ENCODE data around the gene APC.
A peak's percentile ranks its signal among the peaks of the same experiment; 100 is the strongest.
"Not testable (repeated sequence)": the region's sequence is repeated elsewhere in the genome, so short reads cannot be mapped to it uniquely, and the experiment has no call there.

APC gene

DNA sequence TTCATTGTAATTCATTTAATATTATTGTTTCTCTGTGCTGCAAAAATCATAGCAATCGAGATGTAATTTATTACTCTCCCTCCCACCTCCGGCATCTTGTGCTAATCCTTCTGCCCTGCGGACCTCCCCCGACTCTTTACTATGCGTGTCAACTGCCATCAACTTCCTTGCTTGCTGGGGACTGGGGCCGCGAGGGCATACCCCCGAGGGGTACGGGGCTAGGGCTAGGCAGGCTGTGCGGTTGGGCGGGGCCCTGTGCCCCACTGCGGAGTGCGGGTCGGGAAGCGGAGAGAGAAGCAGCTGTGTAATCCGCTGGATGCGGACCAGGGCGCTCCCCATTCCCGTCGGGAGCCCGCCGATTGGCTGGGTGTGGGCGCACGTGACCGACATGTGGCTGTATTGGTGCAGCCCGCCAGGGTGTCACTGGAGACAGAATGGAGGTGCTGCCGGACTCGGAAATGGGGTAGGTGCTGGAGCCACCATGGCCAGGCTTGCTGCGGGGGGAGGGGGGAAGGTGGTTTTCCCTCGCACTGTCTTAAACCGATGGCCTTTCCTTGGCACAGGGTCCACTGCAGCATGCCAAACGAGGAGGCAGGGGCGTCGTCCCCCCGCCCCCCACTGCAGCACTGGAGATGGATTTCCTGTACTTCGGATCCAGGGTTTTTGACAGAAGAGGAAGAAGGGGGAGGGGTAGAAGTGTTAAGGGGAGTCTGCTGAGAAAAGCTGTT lies at the start of gene APC:
APC (plus strand) TSS at position 423 of the 728 bp plus-strand sequence. CDS start 17,006 bp downstream, outside the sequence.
- peak; percentile 97 for DNase-seq

DNA sequence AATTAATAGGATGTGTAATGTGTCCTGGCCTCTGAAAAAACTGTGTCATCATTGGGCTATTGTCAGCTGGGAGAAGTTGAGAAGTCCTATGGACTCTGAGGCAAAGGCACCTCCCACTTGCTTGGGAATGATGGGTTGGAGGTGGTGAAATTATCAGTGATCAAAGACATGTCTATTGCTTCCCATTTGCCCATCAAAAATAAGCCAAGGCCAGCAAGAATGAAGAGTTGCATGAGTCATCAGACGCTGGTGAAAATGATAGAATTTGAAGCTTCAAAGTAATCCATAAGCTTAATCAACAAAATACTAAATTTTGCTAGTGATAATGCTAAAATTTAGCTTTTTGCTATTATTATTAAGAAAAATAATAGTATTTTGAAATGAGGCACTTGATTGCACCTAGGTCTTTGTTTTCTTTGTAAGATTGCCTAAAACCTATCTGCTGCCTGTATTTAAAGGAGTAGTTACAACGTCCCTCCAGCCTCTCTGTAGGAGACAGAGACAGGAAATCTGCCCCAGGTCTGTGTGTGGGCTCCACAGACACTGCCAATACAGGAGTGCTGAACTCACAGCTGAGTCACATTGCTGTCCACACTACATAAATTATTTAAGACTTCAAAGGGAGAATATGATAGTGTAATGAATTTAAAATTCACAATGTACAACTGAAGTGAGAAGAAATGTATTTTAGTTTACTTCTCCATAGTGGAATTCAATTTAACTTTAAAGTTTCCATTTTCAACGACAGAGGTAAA lies 48.4 kb upstream of the APC start:
- no peak for DNase-seq

DNA sequence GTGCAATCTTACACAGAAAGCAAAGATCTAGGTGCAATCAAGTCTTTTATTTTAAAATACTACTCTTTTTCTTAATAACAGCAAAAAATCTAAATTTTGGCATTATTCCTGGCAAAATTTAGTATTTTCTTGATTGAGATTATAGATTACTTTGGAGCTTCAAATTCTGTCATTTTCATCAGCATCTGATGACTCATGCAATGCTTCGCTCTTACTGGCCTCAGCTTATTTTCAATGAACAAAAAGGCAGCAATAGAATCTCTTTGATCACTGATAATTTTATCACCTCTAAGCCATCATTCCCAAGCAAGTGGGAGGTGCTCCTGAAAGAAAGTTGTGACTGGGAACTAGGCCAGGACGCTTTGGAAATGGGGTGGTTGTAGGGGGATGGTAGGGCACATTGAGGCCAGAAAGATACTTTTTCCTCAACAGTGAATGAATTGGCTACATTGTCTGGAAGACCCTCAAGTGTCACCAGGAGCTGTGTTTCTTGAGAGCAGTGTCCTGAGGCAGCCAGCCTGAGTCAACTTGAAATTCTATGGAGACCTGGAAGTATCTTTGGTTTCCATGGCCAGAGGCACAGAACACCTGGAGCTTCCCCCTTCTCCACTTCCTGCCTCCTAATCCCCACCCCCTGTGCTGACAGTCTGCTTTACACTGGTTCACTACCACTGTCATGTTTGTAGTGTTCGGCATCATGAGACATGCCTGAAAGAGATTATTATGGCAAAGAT lies 46.9 kb upstream of the APC start:
- peak; percentile 57 for DNase-seq

DNA sequence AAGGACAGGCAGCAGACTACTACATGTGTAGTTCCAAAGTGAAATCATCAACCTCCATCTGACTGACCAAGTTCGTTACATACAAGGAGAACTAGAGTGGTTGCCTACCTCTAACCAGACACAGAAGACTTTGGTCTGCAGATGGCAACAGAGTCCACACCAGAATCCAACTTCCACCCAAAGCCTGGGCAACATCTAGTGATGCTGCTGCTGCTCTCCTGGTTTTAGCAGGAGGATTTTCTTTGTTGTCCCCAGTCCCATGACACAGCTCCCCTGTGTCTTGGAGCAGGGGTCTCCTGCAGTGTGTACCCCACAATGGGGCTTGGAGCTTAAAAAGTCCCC lies 46.4 kb upstream of the APC start:
- DNase-seq, result peak; percentile 52

DNA sequence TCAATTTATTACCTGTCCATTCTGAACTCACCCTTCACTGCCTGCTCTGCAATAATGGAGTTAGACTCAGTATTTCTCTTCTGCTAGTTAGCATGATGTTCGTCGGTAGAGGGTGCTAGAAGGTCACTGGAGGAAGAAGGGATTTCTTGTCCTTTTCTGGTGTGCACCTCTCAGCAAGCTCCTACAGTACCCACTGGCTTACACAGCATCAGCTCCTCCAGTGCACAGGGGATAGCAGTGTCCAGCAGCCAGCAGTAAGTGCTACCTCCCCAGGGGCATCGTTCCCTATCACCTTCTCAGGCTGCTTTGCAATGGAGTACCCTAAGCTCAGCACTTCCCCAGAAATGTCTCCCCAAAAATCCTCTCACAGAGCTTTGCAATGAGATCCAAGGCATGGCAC lies 45.9 kb upstream of the APC start:
- no peak for DNase-seq

DNA sequence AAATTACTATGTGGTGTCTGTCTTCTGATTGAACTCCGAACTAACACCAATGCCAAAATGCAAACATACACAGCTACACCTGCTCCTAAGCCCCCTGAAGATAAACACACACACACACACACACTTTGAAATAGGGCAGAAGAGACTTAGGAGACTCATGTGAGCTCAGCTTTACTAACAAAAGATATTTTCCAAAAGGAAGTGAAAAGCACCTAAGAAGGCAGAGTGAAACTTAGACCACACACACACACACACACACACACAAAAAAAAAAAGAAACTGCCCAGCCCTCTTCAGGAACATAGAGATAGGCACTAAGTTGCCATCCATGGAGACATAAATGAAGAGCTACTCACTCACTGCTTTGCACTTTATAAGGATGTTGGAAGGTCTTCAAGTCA lies 45.2 kb upstream of the APC start:
- no peak for DNase-seq

DNA sequence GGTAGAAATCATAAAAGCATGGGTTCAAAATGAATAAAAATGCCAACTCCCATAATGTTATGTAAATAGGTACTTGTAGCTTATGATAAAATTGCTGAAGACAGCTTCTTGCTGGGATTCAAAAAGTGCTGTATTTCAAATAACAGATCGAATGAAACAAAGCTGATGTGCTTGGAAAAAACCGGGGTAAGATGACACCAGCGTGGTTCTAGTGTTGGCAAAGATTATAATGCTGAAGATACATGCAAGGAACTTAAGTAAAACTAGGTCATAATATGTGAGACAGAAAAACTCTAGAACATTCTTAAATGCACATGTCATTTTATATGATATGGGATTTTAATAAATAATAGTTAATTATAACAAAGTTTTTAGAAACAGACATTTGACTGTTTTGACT lies 44.4 kb upstream of the APC start:
- DNase-seq, result no peak

DNA sequence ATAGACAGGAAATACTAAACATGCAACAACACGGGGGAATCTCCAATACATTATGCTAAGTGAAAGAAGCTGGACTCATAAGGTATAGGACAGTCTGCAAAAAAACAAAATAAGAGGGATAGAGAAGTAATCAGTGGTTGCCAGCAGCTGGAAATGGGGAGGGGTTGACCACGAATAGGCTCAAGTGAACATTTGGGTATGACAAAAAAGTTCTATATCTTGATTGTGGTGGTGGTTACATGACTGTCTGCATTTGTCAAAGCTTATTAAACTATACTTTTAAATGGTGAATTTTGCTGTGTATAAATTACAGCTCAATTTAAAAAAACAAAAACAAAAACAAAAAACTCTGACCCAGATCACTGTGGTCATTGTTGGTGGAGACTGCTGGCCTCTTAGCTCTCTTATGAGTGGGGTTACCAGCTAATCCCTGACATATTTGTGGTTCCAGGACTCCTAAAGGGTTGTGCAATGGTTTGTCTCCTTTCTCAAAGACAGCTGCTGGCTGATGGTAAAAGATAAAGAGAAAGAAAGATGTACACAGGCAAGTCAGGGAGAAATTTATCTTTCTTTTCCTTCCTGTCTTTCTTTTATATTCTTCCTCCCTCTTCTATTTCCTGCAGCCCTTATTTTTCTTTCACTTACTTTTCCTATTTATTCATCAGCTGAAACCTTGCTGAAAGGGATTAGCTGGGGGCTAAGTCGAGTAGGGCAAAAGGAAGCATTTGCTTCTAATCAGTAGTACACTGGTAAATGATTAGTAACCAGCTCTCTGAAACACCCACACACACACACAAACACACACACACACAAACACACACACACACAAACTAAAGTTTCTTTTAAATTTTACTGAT lies 42.6 kb upstream of the APC start:
- no peak for DNase-seq

DNA sequence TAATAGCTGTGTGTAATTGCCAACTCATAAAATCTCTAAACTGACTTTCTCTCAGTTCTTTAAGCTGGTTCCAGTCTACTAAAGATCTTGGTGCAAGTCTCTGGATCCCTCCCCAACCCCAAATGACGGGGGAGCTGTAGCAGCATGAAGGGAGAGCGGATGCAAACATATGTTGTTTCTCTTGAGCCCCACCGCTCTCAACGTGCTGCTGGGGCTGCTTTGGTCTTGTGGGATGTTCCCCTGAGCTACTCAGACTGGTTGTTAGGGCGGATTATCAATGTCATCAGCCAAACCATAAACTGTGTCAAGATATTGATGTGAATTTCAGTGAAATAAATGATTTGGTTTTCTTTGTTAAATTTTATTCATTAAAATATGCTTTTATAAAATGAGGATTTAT lies 40.9 kb upstream of the APC start:
- DNase-seq, result peak; percentile 11

DNA sequence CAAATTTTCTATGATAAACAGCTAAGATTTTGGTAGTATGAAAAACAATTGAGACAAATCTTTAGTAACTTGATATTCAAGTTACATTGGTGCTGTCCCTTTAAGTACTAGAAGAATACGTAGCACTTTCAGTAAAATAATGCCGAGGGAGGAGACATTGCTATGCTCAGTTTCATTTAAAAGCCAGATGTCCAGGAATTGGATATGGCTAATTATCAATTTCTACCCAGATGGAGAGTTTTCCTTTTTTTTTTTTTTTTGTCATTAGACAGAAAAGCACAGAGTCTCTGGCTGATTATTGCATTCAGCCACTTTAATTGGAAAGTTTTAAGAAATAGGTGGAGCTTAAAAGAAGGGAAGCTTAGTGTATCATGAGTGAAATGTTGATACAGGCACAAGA lies 40.4 kb upstream of the APC start:
- peak; percentile 67 for DNase-seq

DNA sequence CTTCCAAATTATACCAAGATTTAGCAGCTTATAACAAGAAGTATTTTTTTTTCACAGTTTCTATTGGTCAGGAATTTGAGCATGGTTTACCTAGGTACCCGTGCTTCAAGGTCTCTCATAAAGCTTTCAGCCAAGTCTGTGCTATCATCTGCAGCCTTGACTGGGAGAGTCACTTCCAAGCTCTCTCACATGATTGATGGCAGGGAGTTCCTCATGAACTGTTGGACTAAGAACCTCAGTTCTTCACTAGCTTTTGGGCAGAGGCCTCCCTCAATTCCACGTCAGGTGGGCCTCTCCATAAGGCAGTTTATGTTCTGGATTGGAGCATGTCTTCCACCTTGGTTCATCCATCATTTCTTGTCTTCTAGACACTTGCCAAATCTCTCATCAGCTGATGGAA lies 39.9 kb upstream of the APC start:
- DNase-seq, result peak; percentile 15

DNA sequence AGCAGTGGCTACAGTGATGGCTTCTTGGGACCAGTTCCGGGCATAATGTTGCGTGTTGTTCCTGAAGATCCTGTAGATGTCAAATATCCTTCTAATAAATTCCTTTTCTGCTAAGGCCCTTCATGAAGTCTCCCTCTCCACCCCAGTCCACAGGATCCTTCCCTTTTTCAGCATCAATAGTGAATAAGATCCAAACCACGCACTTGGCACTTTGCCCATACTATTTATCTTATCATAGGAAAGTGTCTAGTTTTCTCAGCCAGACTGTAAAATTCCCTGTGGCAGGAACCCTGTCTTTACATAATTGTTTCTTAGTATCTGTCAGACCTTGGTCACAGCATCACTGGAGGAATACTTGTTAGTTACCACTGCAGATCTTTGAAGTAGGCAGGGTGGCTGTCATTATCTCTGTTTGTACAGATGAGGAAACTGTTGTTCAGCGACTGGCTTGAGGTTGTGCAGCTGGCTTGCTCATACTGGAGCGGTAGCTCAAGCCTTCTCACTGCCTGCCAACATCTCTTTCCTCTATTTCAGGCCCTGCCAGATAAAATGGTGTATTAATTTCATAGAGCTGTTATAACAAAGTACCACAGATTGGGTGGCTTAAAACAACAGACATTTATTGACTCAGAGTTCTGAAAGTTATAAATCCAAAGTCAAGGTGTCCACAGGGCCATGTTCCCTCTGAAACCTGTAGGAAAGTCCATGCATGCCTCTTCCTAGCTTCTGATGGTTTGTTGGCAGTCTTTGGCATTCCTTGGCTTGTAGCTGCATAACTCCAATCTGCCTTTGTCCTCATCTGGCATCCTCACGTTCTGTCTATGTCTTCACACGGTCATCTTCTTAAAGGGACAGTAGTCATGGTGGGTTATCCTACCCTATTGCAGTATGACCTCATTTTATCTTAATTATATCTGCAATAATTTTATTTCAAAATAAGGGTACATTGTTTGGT lies 33.5 kb upstream of the APC start:
- DNase-seq, result peak; percentile 42

DNA sequence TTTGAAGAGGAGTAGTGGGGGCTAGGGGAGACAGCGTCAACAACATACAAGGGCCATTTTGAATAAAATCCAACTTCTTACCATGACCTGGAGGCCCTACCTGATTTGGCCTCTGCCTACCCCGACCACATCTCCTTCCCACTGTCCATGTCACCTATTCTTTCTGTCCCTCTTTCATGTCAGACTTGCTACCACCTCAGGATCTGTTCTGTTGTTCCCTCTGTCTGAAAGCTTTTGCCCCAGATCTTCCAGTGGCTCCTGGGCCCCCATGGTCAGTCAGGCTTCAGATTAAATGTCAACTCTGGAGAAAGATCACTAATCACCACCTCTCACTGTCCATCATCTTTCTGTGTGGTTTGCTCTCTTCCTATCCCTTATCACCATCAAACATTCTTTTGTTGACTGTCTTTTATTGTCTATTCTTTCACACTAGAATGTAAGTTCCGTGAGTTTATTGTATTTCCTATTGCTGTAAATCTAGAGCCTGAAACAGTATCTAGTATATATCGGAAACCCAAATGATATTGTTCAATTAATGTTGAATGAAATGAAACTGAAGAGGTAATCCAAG lies 31.2 kb upstream of the APC start:
- no peak for DNase-seq

DNA sequence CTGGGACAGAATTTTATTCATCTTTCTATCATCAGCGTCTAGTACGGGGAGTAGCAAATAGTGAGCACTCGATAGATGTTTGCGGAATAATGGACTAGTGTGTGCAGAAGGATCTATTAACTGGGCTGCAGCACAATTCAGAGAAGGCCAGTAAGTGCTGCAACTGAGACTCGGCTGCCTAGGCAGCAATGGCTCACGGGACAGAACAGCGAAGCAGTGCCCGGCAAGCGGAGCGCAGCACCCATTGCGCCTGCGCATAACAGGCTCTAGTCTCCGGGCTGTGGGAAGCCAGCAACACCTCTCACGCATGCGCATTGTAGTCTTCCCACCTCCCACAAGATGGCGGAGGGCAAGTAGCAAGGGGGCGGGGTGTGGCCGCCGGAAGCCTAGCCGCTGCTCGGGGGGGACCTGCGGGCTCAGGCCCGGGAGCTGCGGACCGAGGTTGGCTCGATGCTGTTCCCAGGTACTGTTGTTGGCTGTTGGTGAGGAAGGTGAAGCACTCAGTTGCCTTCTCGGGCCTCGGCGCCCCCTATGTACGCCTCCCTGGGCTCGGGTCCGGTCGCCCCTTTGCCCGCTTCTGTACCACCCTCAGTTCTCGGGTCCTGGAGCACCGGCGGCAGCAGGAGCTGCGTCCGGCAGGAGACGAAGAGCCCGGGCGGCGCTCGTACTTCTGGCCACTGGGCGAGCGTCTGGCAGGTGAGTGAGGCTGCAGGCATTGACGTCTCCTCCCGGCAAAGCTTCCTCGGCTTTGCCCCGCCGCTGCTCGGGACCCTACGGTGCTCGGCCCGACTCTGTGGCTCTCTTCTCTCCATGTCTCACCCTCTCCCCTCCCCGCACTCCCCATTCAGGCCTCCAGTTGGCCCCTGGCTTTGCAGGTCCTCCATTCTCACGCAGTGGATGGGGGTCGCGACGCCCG lies 30.2 kb upstream of the APC start:
- DNase-seq, result peak; percentile 99

DNA sequence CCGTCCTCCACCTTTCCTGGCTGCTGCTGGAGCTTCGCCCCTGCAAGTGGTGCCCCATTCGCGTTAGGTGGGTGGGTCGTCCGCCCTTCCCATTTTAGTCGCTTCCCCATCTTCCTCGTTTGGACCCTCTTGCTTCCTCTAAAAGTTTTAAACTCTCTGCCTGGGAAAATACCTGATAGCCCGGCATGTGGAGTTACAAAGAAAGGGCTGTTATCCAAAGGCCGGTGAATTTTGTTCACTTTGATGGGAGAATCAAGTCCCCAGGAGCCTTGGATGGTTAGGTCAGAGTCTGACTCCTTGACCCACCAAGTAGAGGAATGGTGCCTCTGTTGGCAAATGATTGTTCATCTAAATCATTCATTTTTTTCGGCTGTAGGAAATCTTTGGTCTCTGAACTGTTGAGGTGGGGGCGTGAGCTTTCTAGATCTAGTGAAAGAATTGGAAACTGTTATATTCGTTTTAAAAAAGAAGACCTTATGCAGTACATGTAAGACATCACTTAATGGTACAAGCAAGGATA lies 29.5 kb upstream of the APC start:
- peak; percentile 49 for DNase-seq

DNA sequence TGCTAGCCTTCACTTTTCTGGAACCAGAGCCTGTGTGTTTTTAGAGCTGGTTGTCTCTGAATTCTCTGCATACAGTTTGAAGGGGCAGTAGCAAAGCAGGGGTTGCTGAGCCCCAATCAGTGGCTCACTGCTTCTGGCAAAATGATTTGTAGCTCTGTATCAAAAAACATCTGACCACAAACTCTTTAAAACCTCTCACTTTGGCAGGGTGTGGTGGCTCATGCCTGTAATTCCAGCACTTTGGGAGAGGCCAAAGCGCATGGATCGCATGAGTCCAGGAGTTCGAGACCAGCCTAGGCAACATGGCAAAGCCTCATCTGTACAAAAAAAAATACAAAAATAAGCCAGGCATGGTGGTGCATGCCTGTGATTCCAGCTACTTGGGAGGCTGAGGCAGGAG lies 28.3 kb upstream of the APC start:
- DNase-seq, result no peak

DNA sequence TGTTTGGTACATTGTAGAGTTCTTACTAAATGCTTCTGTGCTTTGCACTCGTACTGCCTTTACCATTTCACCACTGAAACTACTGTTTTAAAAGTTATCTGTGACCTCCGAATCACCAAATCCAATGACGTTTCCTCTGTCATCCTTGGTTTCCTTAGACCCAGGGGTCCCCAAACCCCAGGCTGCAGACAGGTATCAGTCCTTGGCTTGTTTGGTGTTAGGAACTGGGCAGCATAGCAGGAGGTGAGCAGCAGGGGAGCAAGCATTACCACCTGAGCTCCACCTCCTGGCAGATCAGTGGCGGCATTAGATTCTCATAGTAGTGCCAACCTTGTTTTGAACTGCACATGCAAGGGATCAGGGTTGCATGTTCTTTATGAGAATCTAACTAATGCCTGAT lies 26.8 kb upstream of the APC start:
- peak; percentile 26 for DNase-seq

DNA sequence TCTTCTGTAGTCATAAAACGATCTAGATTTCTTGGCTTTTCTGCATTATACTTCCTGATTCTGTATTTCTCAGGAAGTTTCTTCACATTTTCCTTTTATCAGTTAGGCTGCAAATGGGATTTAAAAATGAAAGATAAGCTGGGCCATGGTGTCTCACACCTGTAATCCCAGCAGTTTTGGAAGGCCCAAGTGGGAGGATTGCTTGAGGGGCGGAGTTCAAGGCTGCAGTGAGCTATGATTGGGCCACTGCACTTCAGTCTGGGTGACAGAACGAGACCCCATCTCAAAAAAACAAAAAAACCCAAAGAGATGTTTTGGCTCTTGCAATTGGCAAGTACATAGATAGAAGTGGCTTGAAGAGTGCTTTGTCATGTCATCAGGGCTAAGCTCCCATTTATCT lies 26.2 kb upstream of the APC start:
- DNase-seq, result no peak

DNA sequence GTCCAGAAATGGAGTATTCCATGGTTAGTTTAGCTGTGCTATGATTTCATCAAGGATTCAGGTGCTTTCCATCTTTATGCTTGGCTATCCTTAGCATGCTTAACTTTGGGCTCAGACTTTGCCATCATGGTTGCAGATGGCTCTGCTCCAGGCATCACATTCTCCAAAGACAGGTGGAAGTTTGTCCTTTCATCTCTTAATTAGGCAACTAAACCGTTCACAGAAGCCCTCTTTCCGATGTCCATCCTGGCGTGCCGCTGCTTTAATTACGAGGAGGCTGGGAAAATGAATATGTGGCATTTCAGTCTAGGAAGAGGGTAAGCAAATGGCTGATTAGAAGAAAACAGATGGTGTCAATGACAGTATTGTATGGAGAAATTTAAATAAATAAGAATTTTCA lies 24.5 kb upstream of the APC start:
- no peak for DNase-seq

DNA sequence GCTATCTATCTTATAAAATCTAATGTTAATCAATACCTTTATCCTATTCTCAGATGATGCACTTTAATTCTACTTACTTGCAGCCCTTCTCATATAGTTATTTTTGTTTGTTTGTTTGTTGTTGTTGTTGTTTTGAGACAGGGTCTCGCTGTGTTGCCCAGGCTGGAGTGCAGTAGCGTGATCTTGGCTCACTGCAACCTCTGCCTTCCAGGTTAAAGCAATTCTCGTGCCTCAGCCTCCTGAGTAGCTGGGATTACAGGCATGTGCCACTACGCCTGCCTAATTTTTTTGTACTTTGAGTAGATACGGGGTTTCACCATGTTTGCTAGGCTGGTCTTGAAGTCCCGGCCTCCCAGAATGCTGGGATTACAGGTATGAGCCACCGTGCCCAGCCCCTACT lies 20.8 kb upstream of the APC start:
- not testable (repeated sequence) for DNase-seq

All from NCI-H69 (cell line).